Measurements from ENCODE around the gene FIGN. TPM values are rescaled to one million over a fixed set of nuclear protein-coding genes. Genes with fewer than 3 reads are reported as not detected.

The FIGN gene
- total and polyA plus RNA-seq, 2 of the 4 experiments (the other 2 are of a cell fraction): 0.77 to 0.90 TPM

- CTCF ChIA-PET: no interaction called here
Measured at GRCh38 chr2:163626639-163627109, 109.1 kb downstream of the FIGN start.

More at GRCh38 chr2:163626639-163627109, 109.1 kb downstream of the FIGN start:
- H3K23ac ChIP-seq (ENCODE audit: low read depth, low read length): no peak overlapping the region
- no peak overlapping the region for H4K8ac ChIP-seq (ENCODE audit: low read depth in 2 of 2, low read length in 2 of 2)
- no peaks in the 10 kb centered on the region for H3K9me3 ChIP-seq (ENCODE audit: control insufficient read depth, insufficient read depth, low read length)
- no peaks in the 10 kb centered on the region for H3K27me3 ChIP-seq (ENCODE audit: control insufficient read depth, insufficient read depth, low read length)
- POLR2A ChIA-PET (ENCODE audit: unreplicated experiment): no interaction called here
- H4K20me1 ChIP-seq (ENCODE audit: insufficient read depth, low read length): no peaks in the 10 kb centered on the region
- no peak overlapping the region for H2BK120ac ChIP-seq (ENCODE audit: low read depth, low read length)
- H3K36me3 ChIP-seq (ENCODE audit: control insufficient read depth, insufficient read depth, low read length): no peaks in the 10 kb centered on the region
- no peak overlapping the region for H2BK15ac ChIP-seq (ENCODE audit: low read depth, low read length)
- no peaks in the 10 kb centered on the region for H3K9me1 ChIP-seq (ENCODE audit: insufficient read depth, low read length)
- no peak overlapping the region for H3K56ac ChIP-seq (ENCODE audit: extremely low read depth, insufficient read depth, low read length)
- in situ Hi-C loops (cut with MboI; ENCODE audit: low sequenced_read_pairs): no loop called here
- WGBS, 2 experiments (ENCODE audit: extremely low coverage in 2 of 2, insufficient read length in 1 of 2): 83% methylated on average over 1 of the region's 7 CpGs; no CpG with 5 or more reads in 1 of the 2 experiments
- no peak overlapping the region for H3K4ac ChIP-seq (ENCODE audit: low read depth, low read length)
- no peak overlapping the region for H3K9ac ChIP-seq (ENCODE audit: low read depth, low read length)
- TF ChIP-seq MXI1 (IDR thresholded peaks at IDR 0.05; ENCODE audit: borderline replicate concordance, low read depth, low read length) (no peak), BHLHE40 (IDR thresholded peaks at IDR 0.05; ENCODE audit: low read depth, low read length) (no peak), CTCF (conservative IDR thresholded peaks at IDR 0.05; ENCODE audit: low read depth, low read length) (no peak), SMC3 (IDR thresholded peaks at IDR 0.05; ENCODE audit: low read depth, low read length) (no peak), CEBPB (IDR thresholded peaks at IDR 0.05; ENCODE audit: low read depth, low read length) (no peak), RFX5 (IDR thresholded peaks at IDR 0.05; ENCODE audit: low read depth, low read length) (no peak), FOS (IDR thresholded peaks at IDR 0.05; ENCODE audit: low read depth, low read length) (no peak), ELK1 (IDR thresholded peaks at IDR 0.05; ENCODE audit: borderline replicate concordance, low read depth, low read length) (no peak), RCOR1 (IDR thresholded peaks at IDR 0.05; ENCODE audit: insufficient replicate concordance, low read length) (no peak)
- H3K79me1 ChIP-seq (ENCODE audit: low read depth in 1 of 2, low read length in 2 of 2): no peaks in the 10 kb centered on the region
- no peak overlapping the region for H3K18ac ChIP-seq (ENCODE audit: low read depth, low read length)
- ATAC-seq (ENCODE audit: low read depth): no peak
- H2BK5ac ChIP-seq (ENCODE audit: low read depth, low read length, poor library complexity, severe bottlenecking): no peak overlapping the region
- no TSS peak for BruUV-seq (replicated peaks)
- H3K14ac ChIP-seq (replicated peaks; ENCODE audit: low read depth, low read length): no peak overlapping the region
- H2BK20ac ChIP-seq (ENCODE audit: low read depth, low read length): no peak overlapping the region
- H3K4me2 ChIP-seq (ENCODE audit: low read depth, low read length): no peak overlapping the region
- no peak overlapping the region for H2AFZ ChIP-seq (replicated peaks; ENCODE audit: low read length, poor library complexity)
- H4K5ac ChIP-seq (ENCODE audit: low read depth, low read length): no peak overlapping the region
- intact Hi-C loops (cut with micrococcal nuclease): no loop called here
- no peaks in the 10 kb centered on the region for H3K4me1 ChIP-seq (ENCODE audit: control insufficient read depth, insufficient read depth, low read length)
- H2AK5ac ChIP-seq (ENCODE audit: low read depth, low read length): no peak overlapping the region
- H3K27ac ChIP-seq (ENCODE audit: insufficient read depth, low read length): no peak overlapping the region
- dilution Hi-C loops (cut with HindIII; ENCODE audit: low sequenced_read_pairs, unreplicated experiment): no loop called here
- no peak overlapping the region for H4K91ac ChIP-seq (ENCODE audit: insufficient read depth, low read depth, low read length)
- no peak for DNase-seq
- H3K4me3 ChIP-seq (ENCODE audit: insufficient read depth, low read depth, low read length): no peak overlapping the region
- no peak overlapping the region for H2AK9ac ChIP-seq (replicated peaks; ENCODE audit: low read depth, low read length, poor library complexity)

All from IMR-90 (cell line).